GM12878 (cell line): ENCODE results near the gene TMEM72. TPM values are rescaled to one million over a fixed set of nuclear protein-coding genes. Genes with fewer than 3 reads are reported as not detected.

Experiments
- ATAC-seq: fragments of 200-7000 bp; cut with Tn5 transposase; 3 replicates; pipeline ENCODE4 v1.9.1; 2020; ENCODE audit warnings: mild to moderate bottlenecking, moderate library complexity
- BruUV-seq: library from RNA; stranded (reverse); fragments of 400-500 nt; replicated peaks from 2 replicates; lab custom pipeline; 2021; lab: Mats Ljungman, UMichigan
- CTCF ChIA-PET: fragments of 300-600 bp; sonication (Branson Sonifier 250); formaldehyde crosslinking; extraction: SDS; loops from one replicate; lab custom pipeline; 2021; ENCODE audit warnings: inconsistent platforms; lab: Yijun Ruan, JAX
- POLR2A ChIA-PET: fragments of 350-600 bp; formaldehyde crosslinking; extraction: SDS; loops from one replicate; lab custom pipeline; 2021; ENCODE audit warnings: inconsistent platforms; lab: Charles Lee
- RAD21 ChIA-PET: fragments of 300-600 bp; sonication (Branson Sonifier 250); formaldehyde crosslinking; loops from one replicate; lab custom pipeline; 2023; ENCODE audit warnings: antibody characterized with exemption; ENCODE audit not compliant: unreplicated experiment; lab: Charles Lee
- SMC1A ChIA-PET: fragments of 300-600 bp; sonication (Branson Sonifier 250); formaldehyde crosslinking; loops from one replicate; lab custom pipeline; 2023; ENCODE audit not compliant: unreplicated experiment, uncharacterized antibody; lab: Charles Lee
- DNase-seq: peaks from one replicate; pipeline ENCODE4 v3.0.0-alpha.2; 2011; ENCODE audit warnings: low read depth, low spot score
- FAIRE-seq: peaks from 3 replicates; lab custom pipeline; 2011; peaks lifted over from hg19 to GRCh38; lab: Jason Lieb, UNC
- H2AFZ ChIP-seq: 2 replicates; pipeline ENCODE4 v1.6.0; 2011; ENCODE audit warnings: low read depth, low read length, control low read depth; ENCODE audit not compliant: control insufficient read depth
- H3K27ac ChIP-seq: 2 replicates; pipeline ENCODE4 v1.5.1; 2011; ENCODE audit warnings: control low read depth; ENCODE audit not compliant: control insufficient read depth, insufficient read depth
- H3K27me3 ChIP-seq, 2 experiments: replicated peaks in 1 of 2; 2 replicates each; pipeline versions ENCODE4 v1.6.0 to v1.6.1; 2011; ENCODE audit warnings: low read length in 1 of 2; ENCODE audit not compliant: control insufficient read depth in 2 of 2, insufficient read depth in 2 of 2
- H3K36me3 ChIP-seq, 2 experiments: 2 replicates each; pipeline ENCODE4 v1.5.1; 2011; ENCODE audit warnings: low read length in 1 of 2; ENCODE audit not compliant: control insufficient read depth in 2 of 2, insufficient read depth in 2 of 2
- H3K4me1 ChIP-seq: 2 replicates; pipeline ENCODE4 v1.6.1; 2011; ENCODE audit warnings: mild to moderate bottlenecking, low read length, moderate library complexity, mixed read lengths; ENCODE audit not compliant: control insufficient read depth, insufficient read depth
- H3K4me2 ChIP-seq: 2 replicates; pipeline ENCODE4 v1.6.0; 2011; ENCODE audit warnings: control low read depth; ENCODE audit not compliant: control insufficient read depth, insufficient read depth
- H3K4me3 ChIP-seq: fragments of 200-600 bp; sonication (generic); 2 replicates; pipeline ENCODE4 v1.5.1; 2016
- H3K79me2 ChIP-seq: 2 replicates; pipeline ENCODE4 v1.6.0; 2011; ENCODE audit warnings: low read length; ENCODE audit not compliant: control insufficient read depth, insufficient read depth
- H3K9ac ChIP-seq: 2 replicates; pipeline ENCODE4 v1.8.0; 2011; ENCODE audit warnings: low read length, control low read depth, mixed read lengths; ENCODE audit not compliant: control insufficient read depth, insufficient read depth
- H3K9me3 ChIP-seq: replicated peaks from 3 replicates; pipeline ENCODE4 v1.5.1; 2011; ENCODE audit warnings: mild to moderate bottlenecking, low read length; ENCODE audit not compliant: control insufficient read depth, insufficient read depth
- H4K20me1 ChIP-seq: 2 replicates; pipeline ENCODE4 v1.6.0; 2011; ENCODE audit not compliant: control insufficient read depth, insufficient read depth
- ETV6 ChIP-seq, 2 experiments: fragments of 450-650 bp in 1 of 2; IDR thresholded peaks in 1 of 2; conservative IDR thresholded peaks in 1 of 2; 2 replicates each; pipeline ENCODE4 v1.6.1; 2014; ENCODE audit warnings: antibody characterized with exemption in 1 of 2, borderline replicate concordance in 1 of 2, low read depth in 1 of 2, mild to moderate bottlenecking in 1 of 2, moderate library complexity in 1 of 2
- GATAD2B ChIP-seq: fragments of 450-650 bp; conservative IDR thresholded peaks from 2 replicates; pipeline ENCODE4 v1.6.1; 2017; ENCODE audit warnings: low read depth, mild to moderate bottlenecking, moderate library complexity
- IKZF1 ChIP-seq: fragments of 450-650 bp; conservative IDR thresholded peaks from 2 replicates; pipeline ENCODE4 v1.6.1; 2017; ENCODE audit warnings: antibody characterized with exemption, mild to moderate bottlenecking
- MTA2 ChIP-seq: fragments of 450-650 bp; IDR thresholded peaks from 2 replicates; pipeline ENCODE4 v1.6.1; 2016; ENCODE audit warnings: low read depth, mild to moderate bottlenecking, moderate library complexity
- POLR2A ChIP-seq: IDR thresholded peaks from 2 replicates; pipeline ENCODE4 v1.6.1; 2011; ENCODE audit warnings: low read depth, mild to moderate bottlenecking, low read length
- ZNF207 ChIP-seq: fragments of 450-650 bp; IDR thresholded peaks from 2 replicates; pipeline ENCODE4 v1.6.1; 2014; ENCODE audit warnings: antibody characterized with exemption, mild to moderate bottlenecking, borderline replicate concordance
- WGBS: methylation state at CpG from one replicate; pipeline ENCODE4 v1.1.6; 2016; ENCODE audit warnings: low lambda C conversion rate; ENCODE audit not compliant: insufficient replicate concordance, insufficient coverage; ENCODE audit errors: missing lambda C conversion rate; 5-methylcytosine and 5-hydroxymethylcytosine counted together
- in situ Hi-C: fragments of 300-500 bp; cut with MboI; formaldehyde crosslinking; loops from 9 replicates; pipeline ENCODE4 v1.14.3; 2018; ENCODE audit warnings: mixed read lengths
- intact Hi-C: fragments of 100-400 bp; cut with micrococcal nuclease; formaldehyde crosslinking; loops from one replicate; pipeline ENCODE4 v1.14.2; 2022; ENCODE audit not compliant: unreplicated experiment
- polyA plus RNA-seq, 11 experiments: library from polyadenylated mRNA; depleted of rRNA in 4 of 11; unstranded in 6 of 11; stranded (reverse) in 5 of 11; fragments of >200 nt; fragmentation: Nextera tagmentation in 4 of 11; fragmentation: Illumina TruSeq in 1 of 11; extraction: Ambion mirVana in 4 of 11; extraction: Trizol in 1 of 11; gene quantifications; 1 replicate in 1 of 11; 2 replicates in 10 of 11; pipeline versions ENCODE4 v1.2.1 to v1.2.3, GENCODE V29; 2011 to 2016; ENCODE audit warnings: inconsistent platforms in 2 of 11, missing spikeins in 2 of 11, low read depth in 1 of 11
- total RNA-seq, 4 experiments: library from RNA; depleted of rRNA in 3 of 4; stranded (reverse); fragments of >200 nt in 3 of 4; fragmentation: Illumina TruSeq in 1 of 4; extraction: Trizol in 1 of 4; gene quantifications; 2 replicates each; pipeline versions ENCODE4 v1.2.1 to v1.2.3, GENCODE V29; 2013 to 2021
- TF ChIP-seq, protein P1 (sequence below): fragments of 450-650 bp; IDR thresholded peaks from 2 replicates; pipeline ENCODE4 v1.6.1; 2017; ENCODE audit warnings: borderline replicate concordance
- TF ChIP-seq, protein P2 (sequence below): fragments of 450-650 bp; IDR thresholded peaks from 2 replicates; pipeline ENCODE4 v1.6.1; 2016; ENCODE audit warnings: mild to moderate bottlenecking
- TF ChIP-seq, protein P3 (sequence below): IDR thresholded peaks from 2 replicates; pipeline ENCODE4 v1.6.1; 2011; ENCODE audit warnings: mild to moderate bottlenecking, low read depth, low read length, moderate library complexity; ENCODE audit not compliant: insufficient replicate concordance
- TF ChIP-seq, protein P4 (sequence below): fragments of 450-650 bp; IDR thresholded peaks from 2 replicates; pipeline ENCODE4 v1.6.1; 2016; ENCODE audit warnings: mild to moderate bottlenecking, moderate library complexity, borderline replicate concordance

Gene TMEM72
- total and polyA plus RNA-seq, 10 of the 15 experiments (the other 5 are each of a cell fraction or from before 2014, with no cell fraction given), result 0.12 TPM; not detected in 9

DNA sequence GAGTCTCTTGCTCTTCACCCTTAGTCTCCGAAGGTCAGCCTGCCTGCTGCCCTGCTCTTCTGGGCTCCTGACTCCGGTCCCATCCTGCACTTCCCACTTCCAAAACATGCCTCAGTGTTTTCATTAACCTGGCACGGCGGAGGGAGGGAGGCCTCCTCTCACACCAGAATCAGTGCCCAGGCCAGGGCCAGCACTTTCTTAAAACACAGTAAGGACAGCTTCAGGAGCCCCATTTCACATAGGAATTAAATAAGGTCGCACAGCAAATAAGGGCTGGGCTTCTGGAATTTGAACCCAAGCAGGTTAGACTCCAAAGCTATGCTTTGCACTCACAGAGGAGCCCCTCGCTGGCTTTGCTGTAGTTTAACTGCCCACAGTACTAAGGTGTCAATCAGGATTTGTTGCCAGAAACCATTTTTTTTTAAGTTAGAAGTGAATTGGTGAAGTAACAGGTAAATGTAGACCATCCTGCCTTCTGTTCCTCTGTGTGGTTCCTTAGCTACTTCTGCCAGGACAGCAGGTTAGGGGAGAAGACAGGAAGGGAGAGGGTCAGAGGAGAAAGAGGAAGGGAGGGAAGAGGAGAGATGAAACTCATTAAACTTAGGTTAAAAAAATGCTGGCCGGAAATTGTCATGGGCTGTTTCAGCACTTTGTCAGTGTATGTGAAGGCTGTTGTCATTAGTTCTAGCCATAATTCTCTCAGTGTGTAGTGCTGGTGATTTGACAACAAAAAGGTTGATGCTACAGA, 49.5 kb downstream of the TMEM72 start (continued):
- TF ChIP-seq, protein P1, sequence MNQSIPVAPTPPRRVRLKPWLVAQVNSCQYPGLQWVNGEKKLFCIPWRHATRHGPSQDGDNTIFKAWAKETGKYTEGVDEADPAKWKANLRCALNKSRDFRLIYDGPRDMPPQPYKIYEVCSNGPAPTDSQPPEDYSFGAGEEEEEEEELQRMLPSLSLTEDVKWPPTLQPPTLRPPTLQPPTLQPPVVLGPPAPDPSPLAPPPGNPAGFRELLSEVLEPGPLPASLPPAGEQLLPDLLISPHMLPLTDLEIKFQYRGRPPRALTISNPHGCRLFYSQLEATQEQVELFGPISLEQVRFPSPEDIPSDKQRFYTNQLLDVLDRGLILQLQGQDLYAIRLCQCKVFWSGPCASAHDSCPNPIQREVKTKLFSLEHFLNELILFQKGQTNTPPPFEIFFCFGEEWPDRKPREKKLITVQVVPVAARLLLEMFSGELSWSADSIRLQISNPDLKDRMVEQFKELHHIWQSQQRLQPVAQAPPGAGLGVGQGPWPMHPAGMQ, result no peak
- TF ChIP-seq, protein P2, sequence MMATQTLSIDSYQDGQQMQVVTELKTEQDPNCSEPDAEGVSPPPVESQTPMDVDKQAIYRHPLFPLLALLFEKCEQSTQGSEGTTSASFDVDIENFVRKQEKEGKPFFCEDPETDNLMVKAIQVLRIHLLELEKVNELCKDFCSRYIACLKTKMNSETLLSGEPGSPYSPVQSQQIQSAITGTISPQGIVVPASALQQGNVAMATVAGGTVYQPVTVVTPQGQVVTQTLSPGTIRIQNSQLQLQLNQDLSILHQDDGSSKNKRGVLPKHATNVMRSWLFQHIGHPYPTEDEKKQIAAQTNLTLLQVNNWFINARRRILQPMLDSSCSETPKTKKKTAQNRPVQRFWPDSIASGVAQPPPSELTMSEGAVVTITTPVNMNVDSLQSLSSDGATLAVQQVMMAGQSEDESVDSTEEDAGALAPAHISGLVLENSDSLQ, result peak; percentile 91
- no peak for TF ChIP-seq ZNF207

DNA sequence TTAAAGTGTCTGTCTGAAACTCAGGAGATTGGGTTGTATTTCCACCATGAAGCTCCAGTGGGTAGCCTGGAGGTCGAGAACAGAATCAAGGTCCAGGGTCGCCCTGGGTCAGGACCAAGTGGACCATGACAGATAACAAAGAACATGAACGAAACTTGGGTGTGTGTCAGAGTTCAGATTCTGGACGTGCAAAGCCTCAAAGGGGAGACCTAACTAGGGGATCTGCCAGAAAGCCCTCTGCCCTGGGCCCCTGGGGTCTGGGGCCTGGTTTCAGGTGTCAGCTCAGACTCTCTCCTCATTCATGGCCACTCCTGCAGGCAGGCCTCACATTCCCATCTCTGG, 50.1 kb downstream of the TMEM72 start:
- no peaks in the 10 kb centered on the region for H4K20me1 ChIP-seq
- H3K36me3 ChIP-seq, result no peaks in the 10 kb centered on the region
- peaks cover 43% of the 10 kb centered on the region for H3K79me2 ChIP-seq
- in situ Hi-C loops, result loop anchor here (10.0 to 25.0 kb wide), 2 partner anchors 1556 to 1799 kb away; partner anchors contain the start of gene HNRNPF
- WGBS, result 13% methylated on average over 4 of the region's 4 CpGs
- H3K9ac ChIP-seq, result peak overlapping the region; percentile 47
- peaks cover 61% of the 10 kb centered on the region for H3K4me1 ChIP-seq
- RAD21 ChIA-PET, result interaction anchor here (1.1 to 9.2 kb wide), 6 partner anchors 9 to 29 kb away, joined by 3 to 124 read pairs (median 38); partner anchors contain the start of gene DEPP1
- no peak for DNase-seq
- no peak for FAIRE-seq
- peak; percentile 4 for ATAC-seq
- TSS peak; percentile 61 for BruUV-seq
- H3K27ac ChIP-seq, result peak overlapping the region; percentile 45
- SMC1A ChIA-PET, result interaction anchor here (0.7 to 9.3 kb wide), 10 partner anchors 8 to 47 kb away, joined by 3 to 147 read pairs (median 8); partner anchors contain the start of gene DEPP1
- peak overlapping the region; percentile 82 for H3K4me2 ChIP-seq
- POLR2A ChIA-PET, result interaction anchor here (1.0 to 14.0 kb wide), 5 partner anchors 8 to 28 kb away, joined by 3 to 174 read pairs (median 8); partner anchors contain the start of gene DEPP1
- H3K27me3 ChIP-seq, result no peaks in the 10 kb centered on the region
- H2AFZ ChIP-seq, result peak overlapping the region; percentile 1; the same call in 1 of the 2 replicates
- H3K4me3 ChIP-seq, result peak overlapping the region; percentile 78
- intact Hi-C loops, result loop anchor here (10.0 kb wide), 2 partner anchors 414 to 1816 kb away; partner anchors contain the start of gene ALOX5
- CTCF ChIA-PET, result interaction anchor here (1.1 to 9.1 kb wide), 7 partner anchors 11 to 27 kb away, joined by 3 to 116 read pairs (median 5); partner anchors contain the start of gene DEPP1
- H3K9me3 ChIP-seq, result no peaks in the 10 kb centered on the region
- no peak for TF ChIP-seq ETV6 (conservative IDR thresholded peaks at IDR 0.05 in 1 of 2, IDR thresholded peaks at IDR 0.05 in 1 of 2; ENCODE audit: borderline replicate concordance in 1 of 2, low read depth in 1 of 2)
- TF ChIP-seq, protein P2, result no peak
- 0 out of 2 replicates have a peak, but pooled peaks have one; percentile 7 for TF ChIP-seq MTA2
- no peak for TF ChIP-seq POLR2A
- TF ChIP-seq IKZF1, result peak; percentile 33
- TF ChIP-seq, protein P3, sequence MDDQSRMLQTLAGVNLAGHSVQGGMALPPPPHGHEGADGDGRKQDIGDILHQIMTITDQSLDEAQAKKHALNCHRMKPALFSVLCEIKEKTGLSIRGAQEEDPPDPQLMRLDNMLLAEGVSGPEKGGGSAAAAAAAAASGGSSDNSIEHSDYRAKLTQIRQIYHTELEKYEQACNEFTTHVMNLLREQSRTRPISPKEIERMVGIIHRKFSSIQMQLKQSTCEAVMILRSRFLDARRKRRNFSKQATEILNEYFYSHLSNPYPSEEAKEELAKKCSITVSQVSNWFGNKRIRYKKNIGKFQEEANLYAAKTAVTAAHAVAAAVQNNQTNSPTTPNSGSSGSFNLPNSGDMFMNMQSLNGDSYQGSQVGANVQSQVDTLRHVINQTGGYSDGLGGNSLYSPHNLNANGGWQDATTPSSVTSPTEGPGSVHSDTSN, result no peak
- TF ChIP-seq, protein P4, sequence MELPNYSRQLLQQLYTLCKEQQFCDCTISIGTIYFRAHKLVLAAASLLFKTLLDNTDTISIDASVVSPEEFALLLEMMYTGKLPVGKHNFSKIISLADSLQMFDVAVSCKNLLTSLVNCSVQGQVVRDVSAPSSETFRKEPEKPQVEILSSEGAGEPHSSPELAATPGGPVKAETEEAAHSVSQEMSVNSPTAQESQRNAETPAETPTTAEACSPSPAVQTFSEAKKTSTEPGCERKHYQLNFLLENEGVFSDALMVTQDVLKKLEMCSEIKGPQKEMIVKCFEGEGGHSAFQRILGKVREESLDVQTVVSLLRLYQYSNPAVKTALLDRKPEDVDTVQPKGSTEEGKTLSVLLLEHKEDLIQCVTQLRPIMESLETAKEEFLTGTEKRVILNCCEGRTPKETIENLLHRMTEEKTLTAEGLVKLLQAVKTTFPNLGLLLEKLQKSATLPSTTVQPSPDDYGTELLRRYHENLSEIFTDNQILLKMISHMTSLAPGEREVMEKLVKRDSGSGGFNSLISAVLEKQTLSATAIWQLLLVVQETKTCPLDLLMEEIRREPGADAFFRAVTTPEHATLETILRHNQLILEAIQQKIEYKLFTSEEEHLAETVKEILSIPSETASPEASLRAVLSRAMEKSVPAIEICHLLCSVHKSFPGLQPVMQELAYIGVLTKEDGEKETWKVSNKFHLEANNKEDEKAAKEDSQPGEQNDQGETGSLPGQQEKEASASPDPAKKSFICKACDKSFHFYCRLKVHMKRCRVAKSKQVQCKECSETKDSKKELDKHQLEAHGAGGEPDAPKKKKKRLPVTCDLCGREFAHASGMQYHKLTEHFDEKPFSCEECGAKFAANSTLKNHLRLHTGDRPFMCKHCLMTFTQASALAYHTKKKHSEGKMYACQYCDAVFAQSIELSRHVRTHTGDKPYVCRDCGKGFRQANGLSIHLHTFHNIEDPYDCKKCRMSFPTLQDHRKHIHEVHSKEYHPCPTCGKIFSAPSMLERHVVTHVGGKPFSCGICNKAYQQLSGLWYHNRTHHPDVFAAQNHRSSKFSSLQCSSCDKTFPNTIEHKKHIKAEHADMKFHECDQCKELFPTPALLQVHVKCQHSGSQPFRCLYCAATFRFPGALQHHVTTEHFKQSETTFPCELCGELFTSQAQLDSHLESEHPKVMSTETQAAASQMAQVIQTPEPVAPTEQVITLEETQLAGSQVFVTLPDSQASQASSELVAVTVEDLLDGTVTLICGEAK, result no peak; the same call in 1 of the 2 replicates
- peak; percentile 49; the same call in 1 of the 2 replicates for TF ChIP-seq GATAD2B
